Activated gamma-delta T cell treated with Interleukin-2 at 50 U/mL for 16 hours (primary cell): ENCODE measurements around the gene MYO1D.
"Not testable (repeated sequence)": the region's sequence is repeated elsewhere in the genome, so short reads cannot be mapped to it uniquely, and the experiment has no call there.

ENCODE experiments used
- DNase-seq: peaks from one replicate; pipeline ENCODE4 v3.0.0-alpha.2; 2020

Gene MYO1D

DNA sequence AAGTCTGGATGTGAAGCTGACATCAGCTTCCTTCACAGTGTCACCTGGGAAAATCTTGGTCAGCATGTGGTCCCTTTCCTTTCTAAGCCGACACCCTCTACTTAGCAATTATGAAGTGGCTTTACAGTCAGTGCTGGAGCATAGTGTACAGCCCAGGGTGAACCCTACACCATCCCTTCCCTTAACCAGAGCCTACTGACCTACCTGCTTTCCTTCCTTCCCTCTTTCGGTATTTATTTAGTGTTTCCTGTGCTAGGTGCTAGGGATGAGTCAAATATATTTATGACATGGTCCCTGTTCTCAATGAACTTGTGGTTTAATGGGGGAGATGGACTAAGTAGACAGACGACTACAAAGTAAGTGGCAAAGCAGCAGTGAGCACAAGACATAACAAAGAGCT, 312.6 kb downstream of the MYO1D start:
- no peak for DNase-seq

DNA sequence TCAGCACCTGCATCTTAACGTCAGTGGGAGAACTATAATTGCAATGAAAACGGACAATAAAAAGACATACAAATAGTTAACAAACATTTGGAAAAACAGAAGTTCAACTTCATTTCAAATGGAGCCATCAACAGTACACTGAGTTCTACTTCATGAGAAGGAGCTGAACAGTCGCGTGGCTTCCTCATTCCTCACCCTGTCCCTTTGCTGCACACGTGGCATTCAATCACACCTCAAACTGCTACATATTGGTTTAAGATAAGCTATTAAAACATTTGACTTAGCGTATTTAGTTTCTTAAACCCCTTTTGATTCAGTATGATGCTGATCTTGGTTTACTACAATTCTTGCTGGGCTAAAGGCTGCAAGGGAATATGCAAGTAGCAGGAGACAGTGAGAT, 313.3 kb downstream of the MYO1D start:
- DNase-seq = no peak

DNA sequence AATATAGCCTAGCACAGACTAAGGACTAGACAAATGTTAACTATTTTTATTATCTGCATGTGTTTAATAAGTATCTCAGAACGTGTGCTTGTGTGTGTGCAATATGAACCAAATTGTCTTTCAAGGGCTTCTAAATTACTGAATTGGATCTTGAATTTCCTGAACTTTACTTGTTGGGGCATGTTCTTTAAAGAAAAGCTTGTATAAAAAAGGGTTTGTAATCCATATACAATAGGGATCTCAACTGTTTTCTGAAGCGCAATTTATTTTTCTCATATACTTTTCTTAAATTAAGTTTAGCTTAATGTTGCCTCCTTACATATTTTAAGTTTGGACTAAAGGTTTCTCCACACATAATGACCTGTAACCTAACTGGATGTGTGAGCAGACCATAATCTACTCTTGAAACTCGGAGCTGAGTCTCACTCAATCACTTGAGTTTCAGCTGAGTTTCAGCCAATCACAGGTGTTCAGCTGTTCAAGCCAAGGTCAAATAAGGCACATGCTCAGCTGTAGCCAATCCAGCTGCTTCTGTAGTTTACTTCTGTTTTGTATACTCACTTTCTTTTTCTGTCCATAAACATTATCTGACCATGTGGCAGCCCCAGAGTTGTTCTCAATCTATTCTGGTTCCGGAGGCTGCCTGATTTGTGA, 317.8 kb downstream of the MYO1D start:
- no peak for DNase-seq

DNA sequence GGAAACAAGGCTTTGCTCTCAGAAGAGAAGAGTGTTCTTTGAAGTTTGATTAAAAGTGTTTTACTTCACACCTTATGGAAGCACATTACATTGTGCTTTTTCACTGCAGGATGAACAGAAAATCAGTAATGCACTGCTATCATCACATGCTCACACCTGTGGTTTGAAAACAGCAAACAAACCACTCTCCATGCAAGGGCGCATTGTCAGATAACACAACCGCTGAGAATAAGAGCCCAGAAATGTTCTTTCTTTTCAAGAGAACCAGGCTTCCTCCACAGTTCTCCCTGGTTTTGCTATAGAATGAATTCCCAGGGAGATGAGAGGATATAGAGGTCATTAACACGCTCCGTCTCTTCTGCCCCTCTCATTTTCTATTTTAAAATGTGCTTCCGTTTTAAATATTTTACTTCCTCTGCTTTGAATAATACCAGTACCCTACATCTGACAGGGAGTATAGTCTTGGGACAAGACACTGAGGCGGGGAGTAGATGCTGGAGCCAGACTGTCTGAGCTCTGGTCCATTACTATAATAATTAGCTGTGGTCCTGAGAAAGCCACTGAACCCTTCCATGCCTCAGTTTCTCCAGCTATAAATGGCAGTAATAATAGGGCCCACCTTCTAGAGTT, 318.5 kb downstream of the MYO1D start:
- DNase-seq = no peak

DNA sequence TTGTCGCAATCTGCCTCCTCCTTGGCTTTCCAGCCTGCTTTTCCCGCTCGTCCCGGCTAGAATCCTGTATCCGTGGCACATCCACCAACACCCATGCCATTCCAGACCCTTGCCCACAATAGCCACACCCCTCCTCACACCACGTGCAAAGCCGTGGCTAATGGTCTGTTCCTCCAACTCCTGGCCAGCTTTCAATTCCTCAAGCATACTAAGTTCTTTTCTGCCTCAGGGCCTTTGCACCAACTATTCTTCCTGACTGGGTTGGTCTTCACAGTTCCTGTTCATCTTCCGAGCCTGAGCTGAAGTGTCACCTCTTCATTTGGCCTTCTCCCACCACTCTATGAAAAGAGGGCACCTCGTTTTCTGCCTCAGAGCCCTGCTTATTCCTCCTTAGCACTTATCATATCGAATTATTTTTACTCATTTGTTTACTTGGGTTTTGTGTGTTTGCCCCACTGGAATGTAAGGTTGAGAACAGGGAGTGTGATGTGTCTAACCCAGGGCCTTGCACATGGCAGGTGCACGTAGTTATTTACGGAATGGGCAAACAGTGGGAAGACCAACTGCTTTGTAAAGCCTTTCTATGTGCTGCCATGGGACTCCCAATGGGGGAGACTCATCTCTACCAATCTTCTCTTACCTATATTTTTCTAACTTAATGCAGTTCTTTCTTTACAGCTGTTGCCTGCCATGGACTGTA, 321.2 kb downstream of the MYO1D start:
- no peak for DNase-seq

DNA sequence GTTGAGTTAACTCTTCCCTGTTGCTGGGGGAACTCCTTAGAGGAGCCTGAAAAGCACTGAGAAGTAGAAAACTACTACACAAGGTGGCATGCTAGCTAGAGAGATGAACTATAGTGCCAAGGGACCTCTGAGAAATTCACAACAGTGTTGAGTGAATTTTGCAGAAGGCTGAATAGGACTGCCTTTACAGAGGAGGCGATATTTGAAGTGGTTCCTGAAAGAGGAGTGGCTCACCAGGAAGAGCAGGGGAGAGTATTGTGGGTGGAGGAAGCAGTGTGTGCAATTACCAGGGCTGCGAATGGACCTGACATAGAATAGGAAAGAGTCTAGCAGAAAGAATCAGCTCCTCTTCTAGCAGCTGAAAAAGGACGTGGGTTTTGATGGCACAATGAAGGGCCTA, 323.8 kb downstream of the MYO1D start:
- no peak for DNase-seq

DNA sequence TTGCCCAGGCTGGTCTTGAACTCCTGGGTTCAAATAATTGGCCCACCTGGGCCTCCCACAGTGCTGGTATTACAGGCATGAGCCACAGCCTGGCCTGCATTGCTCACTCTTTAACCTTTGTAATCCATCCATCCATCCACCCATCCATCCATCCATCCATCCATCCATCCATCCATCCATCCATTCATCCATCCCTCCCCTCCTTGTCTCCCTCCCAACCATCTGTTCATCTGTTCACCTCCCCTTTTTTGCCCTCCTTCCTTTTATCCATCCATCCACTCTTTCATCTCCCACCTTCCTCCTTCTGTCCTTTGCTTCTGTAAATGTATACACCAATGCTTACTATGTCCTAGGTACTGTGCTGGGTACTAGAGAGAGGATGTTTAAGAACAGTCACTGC, 324.6 kb downstream of the MYO1D start:
- DNase-seq = no peak

DNA sequence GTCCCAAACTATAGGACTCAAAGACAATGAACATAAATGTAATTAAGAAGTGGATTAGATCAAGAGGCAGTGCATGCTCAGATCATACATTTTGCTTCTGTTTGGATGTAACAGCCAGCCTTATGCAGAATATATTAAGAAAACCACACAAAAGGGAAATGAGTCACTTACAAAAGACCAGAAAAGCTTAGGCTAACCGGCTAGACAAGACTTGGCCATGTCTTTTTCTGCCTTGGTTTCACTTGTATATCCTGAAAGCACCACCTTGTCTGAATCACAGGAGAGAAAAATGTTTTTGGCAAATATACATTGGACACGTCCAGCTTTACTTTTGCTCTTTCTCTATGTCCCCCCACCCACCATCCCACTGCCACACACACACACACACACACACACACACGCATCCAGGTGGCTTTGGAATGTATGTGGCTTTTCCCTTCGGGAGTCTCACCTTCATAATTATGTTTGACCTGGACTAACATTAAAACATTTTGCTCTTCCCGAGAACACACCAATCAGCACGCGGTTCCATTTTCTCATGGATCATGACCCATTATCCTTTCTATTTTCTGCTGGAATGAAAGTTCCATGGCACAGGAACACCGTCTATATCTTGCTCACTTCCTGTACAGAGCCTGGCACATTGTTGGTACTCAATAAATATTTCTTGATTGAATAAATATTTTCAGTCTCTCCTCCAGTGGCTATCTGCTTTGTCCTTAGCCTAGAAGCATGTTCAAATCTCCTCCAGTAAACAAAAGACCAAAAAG, 325.6 kb downstream of the MYO1D start:
- peak; percentile 9 for DNase-seq

DNA sequence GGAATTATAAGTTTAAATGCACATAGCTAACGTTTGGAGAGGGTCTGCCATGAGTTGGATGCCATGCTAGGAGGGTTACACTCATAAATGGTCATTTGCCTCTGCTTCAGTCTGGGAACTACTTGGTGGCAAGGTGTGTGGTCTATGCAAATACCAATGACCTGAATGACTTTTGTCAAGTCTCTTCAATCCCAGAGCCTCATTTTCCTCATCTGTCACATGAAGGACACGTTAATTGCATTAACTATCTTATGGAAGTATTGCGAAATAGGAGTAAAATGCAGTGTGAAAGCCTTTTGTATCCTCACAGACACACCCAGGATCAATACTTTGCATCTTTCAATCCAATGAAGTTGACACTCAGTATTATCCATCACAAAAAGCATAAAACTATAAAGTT, 327.4 kb downstream of the MYO1D start:
- no peak for DNase-seq

DNA sequence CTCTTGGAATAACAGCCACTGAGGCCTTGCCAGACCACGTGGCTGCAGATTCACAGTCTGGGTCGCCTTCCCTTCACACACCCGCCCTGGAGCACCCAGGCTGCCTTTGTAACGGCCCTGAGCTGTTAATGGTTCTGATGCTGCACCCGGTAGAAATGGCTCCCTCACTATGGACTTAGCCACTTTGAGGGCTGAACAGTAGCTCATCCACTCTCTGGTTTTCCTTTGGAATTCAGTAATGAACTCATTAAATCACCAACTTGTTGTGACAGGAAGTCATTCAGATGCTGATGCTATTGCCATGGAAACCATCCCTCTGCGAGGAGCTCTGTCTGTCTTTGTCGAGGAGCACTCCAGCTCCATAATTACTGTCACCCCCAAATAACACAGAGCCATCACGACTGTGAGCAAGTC, 330.9 kb downstream of the MYO1D start:
- no peak for DNase-seq

DNA sequence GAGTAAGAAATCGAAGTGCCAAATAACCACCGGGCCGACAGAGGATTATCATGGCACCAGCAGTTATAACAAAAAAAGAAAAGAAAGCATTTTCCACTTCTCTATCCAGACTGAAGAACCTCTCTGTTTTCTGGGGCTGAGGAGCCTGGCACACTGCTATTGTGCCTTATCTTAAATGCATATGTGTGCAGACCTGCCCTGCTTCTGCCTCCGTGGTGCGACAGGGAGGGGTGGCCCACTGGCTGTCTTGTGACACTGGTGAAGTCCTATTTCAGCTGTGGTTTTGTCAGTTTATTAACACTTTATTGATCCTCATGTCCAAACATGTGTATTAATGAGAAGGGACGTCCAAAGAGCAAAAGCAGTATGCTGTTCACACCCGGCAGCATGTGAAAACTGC, 334.7 kb downstream of the MYO1D start:
- DNase-seq = no peak

DNA sequence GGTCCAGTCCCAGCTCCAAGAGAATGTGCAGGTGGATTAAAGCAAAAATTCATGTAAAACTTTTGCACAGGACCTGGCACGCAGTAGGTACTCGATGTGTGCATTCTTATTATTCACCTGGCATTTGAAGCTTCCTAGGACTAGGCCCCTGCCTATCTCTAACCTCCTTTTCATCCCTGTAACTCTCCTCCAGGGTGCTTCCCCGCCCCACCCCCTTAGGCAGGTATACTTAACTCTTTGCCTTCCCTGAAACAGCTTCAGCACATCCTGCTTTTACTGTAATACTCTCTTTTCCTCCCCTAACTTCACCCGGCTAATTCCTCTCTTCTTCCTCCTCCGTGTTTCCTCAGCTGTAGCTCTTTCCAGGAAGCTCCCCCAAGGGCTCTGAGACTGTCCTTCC, 335.3 kb downstream of the MYO1D start:
- no peak for DNase-seq

DNA sequence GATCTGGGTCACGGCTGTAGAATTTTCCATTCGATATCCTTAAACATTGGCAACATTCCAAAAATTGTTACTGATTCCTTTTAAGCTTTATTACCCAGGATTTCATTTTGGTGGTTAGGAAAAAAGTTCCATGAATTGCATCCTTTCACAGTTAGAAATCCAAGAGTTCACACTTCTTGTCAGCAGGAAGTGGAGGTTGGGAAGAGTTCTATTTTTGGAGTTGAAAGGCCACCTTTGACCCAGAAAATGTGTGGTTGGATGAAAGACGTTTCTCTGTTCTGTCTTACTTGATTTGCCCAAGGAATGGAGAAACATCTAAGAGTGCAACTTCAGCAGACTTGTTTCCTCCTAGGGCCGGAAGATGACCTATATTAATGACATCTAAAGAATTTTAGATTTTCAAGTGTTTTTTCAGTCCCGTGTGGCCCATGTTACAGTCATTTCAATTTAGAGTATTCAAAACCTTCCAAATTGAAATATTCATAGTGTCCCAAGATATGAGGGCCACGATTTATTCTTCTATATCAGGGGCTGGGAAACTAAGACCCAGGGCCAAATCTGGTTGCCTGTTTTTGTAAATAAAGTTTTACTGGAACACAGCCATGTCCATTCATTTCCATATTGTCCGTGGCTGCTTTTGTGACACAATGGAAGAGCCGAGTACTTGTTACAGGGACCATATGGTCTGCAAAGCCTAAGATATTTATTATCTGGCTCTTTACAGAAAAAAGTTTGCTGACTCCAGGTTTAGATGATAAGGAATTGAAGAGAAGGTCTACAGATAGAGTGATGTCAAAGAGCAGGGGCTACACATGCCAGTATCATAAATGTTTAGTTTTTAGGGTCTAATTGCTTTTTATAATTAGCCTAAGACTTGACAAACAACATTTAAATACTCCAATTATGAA, 339.9 kb downstream of the MYO1D start:
- DNase-seq = no peak

DNA sequence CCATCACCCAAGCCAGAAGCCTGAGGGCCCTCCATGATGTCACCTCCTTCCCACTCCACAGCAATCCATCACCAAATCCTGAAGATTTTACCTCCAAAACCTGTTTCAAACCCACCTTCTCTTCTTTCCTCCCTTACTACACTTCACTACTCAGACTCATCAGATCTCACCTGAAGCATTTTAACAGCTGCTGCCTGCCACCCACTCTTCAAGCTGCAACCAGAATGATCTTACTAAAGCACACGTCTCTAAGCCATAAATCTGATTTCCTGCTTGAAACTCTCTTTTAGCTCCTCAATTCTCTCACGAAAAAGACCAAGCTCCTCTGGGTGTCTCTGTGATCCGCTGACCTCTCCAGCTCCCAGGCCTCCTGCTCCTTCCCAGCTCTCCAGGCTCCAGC, 343.6 kb downstream of the MYO1D start:
- no peak for DNase-seq

DNA sequence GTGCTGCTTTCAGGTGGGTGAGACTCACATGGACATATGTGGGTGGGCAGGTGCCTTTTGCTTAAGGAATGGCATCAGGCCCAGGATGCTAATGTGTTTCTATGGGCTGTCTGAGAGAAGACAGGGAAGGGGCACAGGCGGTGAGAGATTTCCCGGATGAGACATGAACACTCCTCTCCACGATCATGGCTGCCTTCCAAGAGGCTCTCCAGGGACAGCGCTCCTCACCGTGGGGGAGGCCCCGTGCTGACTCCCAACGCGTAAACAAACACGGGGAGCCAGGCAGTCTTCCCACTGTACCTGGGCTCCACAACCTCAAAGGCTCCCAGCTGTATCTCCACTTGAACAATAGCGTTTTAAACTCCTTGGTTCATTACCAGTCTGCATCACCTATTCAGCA, 347.3 kb downstream of the MYO1D start:
- DNase-seq = no peak

DNA sequence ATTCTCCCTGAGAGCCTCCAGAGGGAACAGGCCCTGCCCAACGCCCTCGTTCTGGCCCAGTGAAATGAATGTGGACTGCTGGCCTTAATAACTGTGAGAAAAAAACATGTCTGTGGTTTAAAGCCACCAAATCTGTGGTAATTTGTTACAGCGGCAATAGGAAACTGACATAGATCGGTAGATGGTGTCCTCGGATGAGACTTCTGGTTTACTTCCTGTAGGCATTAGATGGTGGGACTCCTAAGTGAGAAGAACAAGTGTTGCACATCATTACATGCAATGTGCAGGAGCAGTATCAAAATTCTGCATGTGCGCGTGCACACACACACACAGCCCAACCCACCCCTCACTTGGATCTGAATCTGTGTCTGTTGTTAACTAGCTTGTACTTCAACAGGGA, 348.1 kb downstream of the MYO1D start:
- no peak for DNase-seq

DNA sequence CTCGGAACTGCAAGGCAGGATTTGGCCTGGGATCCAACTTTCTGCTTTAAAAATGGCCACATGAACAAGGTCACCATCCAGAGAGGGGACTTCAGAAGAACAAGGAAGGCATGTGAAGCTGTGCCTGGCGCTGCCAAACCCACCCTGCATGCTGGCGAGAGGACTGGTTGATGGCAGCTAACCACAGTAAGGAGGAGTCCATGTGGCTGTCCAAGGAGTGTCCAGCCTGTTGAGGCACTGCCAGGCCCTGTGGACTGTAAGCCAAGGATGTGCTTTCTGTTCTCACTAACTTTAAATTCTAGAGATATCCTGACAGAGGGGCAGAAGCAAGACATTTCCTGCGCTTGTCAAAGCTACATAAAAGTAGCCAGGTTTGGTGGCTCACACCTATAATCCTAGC, 349.8 kb downstream of the MYO1D start:
- no peak for DNase-seq

DNA sequence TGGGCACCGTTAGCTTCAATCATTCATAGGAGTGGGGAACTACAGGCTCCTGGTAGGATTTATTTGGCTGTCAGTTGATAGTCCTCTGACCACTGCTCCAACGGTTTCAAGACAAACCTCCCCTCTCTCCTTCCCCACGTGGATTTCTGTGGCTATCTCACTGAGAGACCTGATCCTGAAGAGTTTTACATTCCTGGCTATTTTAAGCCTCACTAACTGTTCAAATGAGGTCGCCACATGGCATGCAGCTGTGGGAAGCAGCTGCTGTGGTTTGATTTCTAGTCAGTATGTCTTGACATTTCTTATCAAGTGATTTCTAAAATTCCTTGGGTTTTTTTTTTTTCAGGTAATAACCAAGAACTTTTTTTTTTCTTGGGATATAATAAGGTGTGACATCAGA, 351.8 kb downstream of the MYO1D start:
- DNase-seq = no peak

DNA sequence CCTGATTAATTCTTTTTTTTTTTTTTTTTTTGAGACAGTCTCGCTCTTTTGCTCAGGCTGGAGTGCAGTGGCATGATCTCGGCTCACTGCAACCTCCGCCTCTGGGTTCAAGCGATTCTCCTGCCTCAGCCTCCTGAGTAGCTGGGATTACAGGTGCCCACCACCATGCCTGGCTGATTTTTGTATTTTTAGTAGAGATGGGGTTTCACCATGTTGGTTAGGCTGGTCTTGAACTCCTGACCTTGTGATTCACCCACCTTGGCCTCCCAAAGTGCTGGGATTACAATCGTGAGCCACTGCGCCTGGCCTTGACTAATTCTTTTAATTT, 352.4 kb downstream of the MYO1D start:
- DNase-seq = not testable (repeated sequence)

DNA sequence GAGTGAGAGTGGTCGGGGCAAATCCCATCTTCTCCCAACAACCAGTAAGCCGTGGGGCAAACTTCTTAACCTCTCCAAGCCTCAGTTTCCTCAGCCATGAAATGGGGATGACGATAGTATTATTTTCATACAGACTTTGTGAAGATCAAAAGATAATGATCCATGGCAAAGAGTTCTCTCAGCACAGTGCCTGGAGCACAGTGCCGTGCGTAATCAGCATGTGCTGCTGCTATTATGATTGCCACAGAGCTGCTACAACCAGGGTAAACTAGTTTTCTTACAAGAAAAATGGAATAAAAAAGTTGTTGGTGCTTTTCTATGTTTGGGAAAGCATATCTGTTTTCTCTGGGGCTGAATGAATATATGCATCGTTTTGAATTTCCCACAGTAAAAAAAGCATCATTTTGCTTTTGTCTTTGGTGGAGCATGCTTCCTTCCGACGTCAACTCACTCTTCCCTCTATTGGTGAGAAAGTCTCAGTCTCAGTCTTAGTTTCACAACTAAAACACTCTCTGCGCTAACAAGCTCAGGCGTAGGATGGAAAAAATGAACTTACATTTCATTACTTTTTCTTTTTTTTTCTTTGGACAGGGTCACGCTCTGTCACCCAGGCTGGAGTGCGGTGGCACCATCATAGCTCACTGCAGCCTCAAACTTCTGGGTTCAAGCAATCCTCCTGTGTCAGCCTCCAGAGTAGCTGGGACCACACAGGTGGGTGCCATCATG, 352.9 kb downstream of the MYO1D start:
- DNase-seq = no peak

DNA sequence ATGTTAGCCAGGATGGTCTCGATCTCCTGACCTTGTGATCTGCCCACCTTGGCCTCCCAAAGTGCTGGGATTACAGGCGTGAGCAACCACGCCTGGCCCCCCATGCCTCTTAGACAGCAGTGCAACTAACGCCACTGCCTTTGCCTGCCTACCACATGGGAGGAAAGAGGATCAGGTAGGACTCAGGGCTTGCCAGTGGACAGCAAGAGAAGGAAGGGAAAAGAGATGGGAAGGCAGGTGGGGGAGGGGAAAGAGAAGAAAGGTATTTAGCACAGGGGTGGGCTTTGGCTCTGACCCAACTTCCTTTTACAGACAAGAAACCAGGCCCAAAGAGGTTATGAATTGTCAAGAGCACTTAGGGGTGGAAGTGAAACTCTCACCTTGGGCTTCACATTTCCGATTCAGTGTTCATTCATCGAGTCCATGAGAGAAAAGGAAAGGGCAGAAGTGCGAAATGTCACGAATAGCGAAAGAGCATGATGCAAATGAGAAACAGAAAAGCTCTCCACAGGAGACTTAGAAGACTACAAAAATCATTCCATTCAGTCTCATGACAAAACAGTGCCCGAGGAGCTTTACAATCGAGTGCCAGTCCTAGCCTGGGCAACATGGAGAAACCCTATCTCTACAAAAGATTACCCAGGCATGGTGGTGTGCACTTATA, 353.8 kb downstream of the MYO1D start:
- no peak for DNase-seq
